Measurements from ENCODE around the gene ZNF609. TPM values are rescaled to one million over a fixed set of nuclear protein-coding genes. Genes with fewer than 3 reads are reported as not detected.

The ZNF609 gene
- total and polyA plus RNA-seq, 10 of the 15 experiments (the other 5 are each of a cell fraction or from before 2014, with no cell fraction given), result 5.1 to 35.3 (median 13.6) TPM

DNA sequence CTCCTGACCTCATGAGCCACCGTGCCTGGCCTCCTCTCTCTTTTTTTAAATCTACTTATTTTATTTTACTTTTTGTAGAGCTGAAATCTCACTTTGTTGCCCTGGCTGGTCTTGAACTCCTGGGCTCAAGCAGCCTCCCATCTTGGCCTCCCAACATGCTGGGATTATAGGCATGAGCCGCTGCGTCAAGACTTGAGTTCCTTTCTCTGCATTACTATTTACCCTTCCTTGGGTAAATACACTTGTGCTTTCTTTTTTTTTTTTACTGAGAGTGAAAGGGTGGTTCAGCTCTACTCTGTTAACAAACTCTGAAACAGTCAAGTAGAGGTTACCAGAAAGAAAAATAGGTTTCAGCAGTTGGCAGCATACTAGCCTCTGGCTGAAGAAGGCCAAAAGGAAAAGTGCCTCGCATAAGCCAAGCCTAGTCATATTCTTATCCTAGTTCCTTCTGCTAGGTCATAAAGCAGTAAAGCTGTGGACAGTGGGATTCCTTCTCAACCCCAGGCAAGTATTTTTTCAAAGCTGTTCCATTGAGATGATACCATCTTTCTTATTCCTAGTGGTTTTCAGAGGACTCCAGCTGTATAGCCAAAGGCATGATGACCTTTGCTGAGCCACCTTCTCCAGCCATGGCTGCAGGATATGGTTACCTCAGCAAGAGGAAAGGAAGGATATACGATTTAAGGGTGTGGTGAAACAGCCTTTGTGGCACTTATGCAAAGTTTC, 179.9 kb downstream of the ZNF609 start:
- intact Hi-C loops (cut with micrococcal nuclease; ENCODE audit: unreplicated experiment), result no loop called here
- ChIA-PET CTCF (interaction anchor here (0.6 to 1.9 kb wide), 5 partner anchors 11 to 529 kb away, joined by 3 to 8 read pairs (median 4); no protein-coding TSS in a partner anchor), POLR2A (interaction anchor here (0.7 to 2.0 kb wide), 3 partner anchors 11 to 322 kb away, joined by 3 to 13 read pairs (median 6); no protein-coding TSS in a partner anchor), RAD21 (ENCODE audit: unreplicated experiment) (interaction anchor here (1.3 to 3.0 kb wide), 2 partner anchors 11 to 173 kb away, joined by 5 to 19 read pairs; no protein-coding TSS in a partner anchor), SMC1A (ENCODE audit: uncharacterized antibody, unreplicated experiment) (interaction anchor here (0.7 to 3.8 kb wide), 6 partner anchors 11 to 196 kb away, joined by 3 to 53 read pairs (median 6); no protein-coding TSS in a partner anchor)
- Histone ChIP-seq H2AFZ (ENCODE audit: control insufficient read depth, low read depth, low read length) (no peak overlapping the region), H3K79me2 (ENCODE audit: control insufficient read depth, insufficient read depth, low read length) (peaks cover 38% of the 10 kb centered on the region), H3K27me3 (replicated peaks in 1 of 2; ENCODE audit: control insufficient read depth in 2 of 2, insufficient read depth in 2 of 2, low read length in 1 of 2) (no peaks in the 10 kb centered on the region), H3K36me3 (ENCODE audit: control insufficient read depth in 2 of 2, insufficient read depth in 2 of 2, low read length in 1 of 2) (peaks cover 0 to 23% of the 10 kb centered on the region in 2 experiments), H3K9me3 (replicated peaks; ENCODE audit: control insufficient read depth, insufficient read depth, low read length) (peaks cover 5% of the 10 kb centered on the region; the same call in 2 of the 3 replicates), H3K9ac (ENCODE audit: control insufficient read depth, insufficient read depth, low read length) (no peak overlapping the region), H3K4me3 (no peak overlapping the region), H3K4me1 (ENCODE audit: control insufficient read depth, insufficient read depth, low read length) (peaks cover 22% of the 10 kb centered on the region), H3K27ac (ENCODE audit: control insufficient read depth, insufficient read depth) (no peak overlapping the region), H3K4me2 (ENCODE audit: control insufficient read depth, insufficient read depth) (peak overlapping the region; percentile 39; the same call in 1 of the 2 replicates), H4K20me1 (ENCODE audit: control insufficient read depth, insufficient read depth) (no peaks in the 10 kb centered on the region)
- no peak for ATAC-seq
- peak; percentile 66 for FAIRE-seq
- no TSS peak for BruUV-seq (replicated peaks)
- DNase-seq (ENCODE audit: low read depth, low spot score), result no peak
- WGBS (ENCODE audit: insufficient coverage, insufficient replicate concordance, low lambda C conversion rate, missing lambda C conversion rate), result 78% methylated on average over 5 of the region's 5 CpGs
- in situ Hi-C loops (cut with MboI), result no loop called here
- TF ChIP-seq CHD1 (IDR thresholded peaks at IDR 0.05; ENCODE audit: low read depth, low read length) (no peak), NFYB (IDR thresholded peaks at IDR 0.05; ENCODE audit: insufficient read depth, low read depth, low read length) (no peak), SKIL (IDR thresholded peaks at IDR 0.05; ENCODE audit: low read depth, poor library complexity, severe bottlenecking) (no peak), SRF (IDR thresholded peaks at IDR 0.05; ENCODE audit: low read depth in 2 of 2, low read length in 2 of 2) (no peak), EGR1 (IDR thresholded peaks at IDR 0.05; ENCODE audit: borderline replicate concordance in 1 of 2, low read depth in 2 of 2, low read length in 2 of 2) (no peak), SMARCA5 (IDR thresholded peaks at IDR 0.05) (no peak), NR2C1 (IDR thresholded peaks at IDR 0.05) (no peak), HDAC2 (IDR thresholded peaks at IDR 0.05) (no peak), ZNF207 (IDR thresholded peaks at IDR 0.05; ENCODE audit: borderline replicate concordance) (no peak), EED (IDR thresholded peaks at IDR 0.05; ENCODE audit: low read depth) (no peak), ZZZ3 (IDR thresholded peaks at IDR 0.05; ENCODE audit: control insufficient read depth, insufficient read length, low read depth) (no peak), NR2F1 (conservative IDR thresholded peaks at IDR 0.05) (no peak), NFXL1 (IDR thresholded peaks at IDR 0.05; ENCODE audit: borderline replicate concordance) (no peak), JUND (IDR thresholded peaks at IDR 0.05; ENCODE audit: low read depth, low read length) (no peak)
- TF ChIP-seq, protein P1, sequence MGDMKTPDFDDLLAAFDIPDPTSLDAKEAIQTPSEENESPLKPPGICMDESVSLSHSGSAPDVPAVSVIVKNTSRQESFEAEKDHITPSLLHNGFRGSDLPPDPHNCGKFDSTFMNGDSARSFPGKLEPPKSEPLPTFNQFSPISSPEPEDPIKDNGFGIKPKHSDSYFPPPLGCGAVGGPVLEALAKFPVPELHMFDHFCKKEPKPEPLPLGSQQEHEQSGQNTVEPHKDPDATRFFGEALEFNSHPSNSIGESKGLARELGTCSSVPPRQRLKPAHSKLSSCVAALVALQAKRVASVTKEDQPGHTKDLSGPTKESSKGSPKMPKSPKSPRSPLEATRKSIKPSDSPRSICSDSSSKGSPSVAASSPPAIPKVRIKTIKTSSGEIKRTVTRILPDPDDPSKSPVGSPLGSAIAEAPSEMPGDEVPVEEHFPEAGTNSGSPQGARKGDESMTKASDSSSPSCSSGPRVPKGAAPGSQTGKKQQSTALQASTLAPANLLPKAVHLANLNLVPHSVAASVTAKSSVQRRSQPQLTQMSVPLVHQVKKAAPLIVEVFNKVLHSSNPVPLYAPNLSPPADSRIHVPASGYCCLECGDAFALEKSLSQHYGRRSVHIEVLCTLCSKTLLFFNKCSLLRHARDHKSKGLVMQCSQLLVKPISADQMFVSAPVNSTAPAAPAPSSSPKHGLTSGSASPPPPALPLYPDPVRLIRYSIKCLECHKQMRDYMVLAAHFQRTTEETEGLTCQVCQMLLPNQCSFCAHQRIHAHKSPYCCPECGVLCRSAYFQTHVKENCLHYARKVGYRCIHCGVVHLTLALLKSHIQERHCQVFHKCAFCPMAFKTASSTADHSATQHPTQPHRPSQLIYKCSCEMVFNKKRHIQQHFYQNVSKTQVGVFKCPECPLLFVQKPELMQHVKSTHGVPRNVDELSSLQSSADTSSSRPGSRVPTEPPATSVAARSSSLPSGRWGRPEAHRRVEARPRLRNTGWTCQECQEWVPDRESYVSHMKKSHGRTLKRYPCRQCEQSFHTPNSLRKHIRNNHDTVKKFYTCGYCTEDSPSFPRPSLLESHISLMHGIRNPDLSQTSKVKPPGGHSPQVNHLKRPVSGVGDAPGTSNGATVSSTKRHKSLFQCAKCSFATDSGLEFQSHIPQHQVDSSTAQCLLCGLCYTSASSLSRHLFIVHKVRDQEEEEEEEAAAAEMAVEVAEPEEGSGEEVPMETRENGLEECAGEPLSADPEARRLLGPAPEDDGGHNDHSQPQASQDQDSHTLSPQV (IDR thresholded peaks at IDR 0.05), result no peak
- TF ChIP-seq, protein P2, sequence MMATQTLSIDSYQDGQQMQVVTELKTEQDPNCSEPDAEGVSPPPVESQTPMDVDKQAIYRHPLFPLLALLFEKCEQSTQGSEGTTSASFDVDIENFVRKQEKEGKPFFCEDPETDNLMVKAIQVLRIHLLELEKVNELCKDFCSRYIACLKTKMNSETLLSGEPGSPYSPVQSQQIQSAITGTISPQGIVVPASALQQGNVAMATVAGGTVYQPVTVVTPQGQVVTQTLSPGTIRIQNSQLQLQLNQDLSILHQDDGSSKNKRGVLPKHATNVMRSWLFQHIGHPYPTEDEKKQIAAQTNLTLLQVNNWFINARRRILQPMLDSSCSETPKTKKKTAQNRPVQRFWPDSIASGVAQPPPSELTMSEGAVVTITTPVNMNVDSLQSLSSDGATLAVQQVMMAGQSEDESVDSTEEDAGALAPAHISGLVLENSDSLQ (IDR thresholded peaks at IDR 0.05), result no peak
